Osteoblast (primary cell): ENCODE data around the gene CXCR5. TPM values are rescaled to one million over a fixed set of nuclear protein-coding genes. Genes with fewer than 3 reads are reported as not detected.

Source experiments
- DNase-seq: peaks from one replicate; pipeline ENCODE4 v3.0.0; 2011; ENCODE audit warnings: low spot score, mixed read lengths; ENCODE audit not compliant: insufficient read length; ENCODE audit errors: missing footprints
- H2AFZ ChIP-seq: 2 replicates; pipeline ENCODE4 v1.6.0; 2011; ENCODE audit warnings: mild to moderate bottlenecking, low read length
- H3K27ac ChIP-seq: 2 replicates; pipeline ENCODE4 v1.5.1; 2011; ENCODE audit warnings: mild to moderate bottlenecking, low read depth, low read length, moderate library complexity
- H3K27me3 ChIP-seq: 2 replicates; pipeline ENCODE4 v1.6.0; 2012; ENCODE audit warnings: mild to moderate bottlenecking, control low read depth, inconsistent platforms, low read length, moderate library complexity; ENCODE audit not compliant: insufficient read depth
- H3K36me3 ChIP-seq: 2 replicates; pipeline ENCODE4 v1.5.1; 2011; ENCODE audit warnings: mild to moderate bottlenecking, low read length, control low read depth, moderate library complexity; ENCODE audit not compliant: insufficient read depth
- H3K4me1 ChIP-seq: 2 replicates; pipeline ENCODE4 v1.5.1; 2011; ENCODE audit warnings: mild to moderate bottlenecking, low read length, control low read depth, moderate library complexity; ENCODE audit not compliant: insufficient read depth
- H3K4me2 ChIP-seq: 2 replicates; pipeline ENCODE4 v1.6.0; 2011; ENCODE audit warnings: mild to moderate bottlenecking, low read length; ENCODE audit not compliant: insufficient read depth
- H3K4me3 ChIP-seq: fragments of 200-600 bp; sonication (generic); 3 replicates; pipeline ENCODE4 v1.5.1; 2012; ENCODE audit warnings: mild to moderate bottlenecking, low read length, inconsistent platforms; ENCODE audit not compliant: insufficient read depth
- H3K79me2 ChIP-seq: 2 replicates; pipeline ENCODE4 v1.6.0; 2012; ENCODE audit warnings: mild to moderate bottlenecking, low read length, control low read depth, inconsistent platforms; ENCODE audit not compliant: insufficient read depth
- H3K9me3 ChIP-seq: 2 replicates; pipeline ENCODE4 v1.5.1; 2011; ENCODE audit warnings: low read depth, low read length, control low read depth
- H4K20me1 ChIP-seq: 2 replicates; pipeline ENCODE4 v1.6.0; 2012; ENCODE audit warnings: mild to moderate bottlenecking, low read length, control low read depth; ENCODE audit not compliant: insufficient read depth
- total RNA-seq: library from RNA; depleted of rRNA; stranded (reverse); fragments of >200 nt; gene quantifications from 2 replicates; pipeline ENCODE4 v1.2.3, GENCODE V29; 2012
- TF ChIP-seq, protein P1 (sequence below): IDR thresholded peaks from 2 replicates; pipeline ENCODE4 v1.5.1; 2011; ENCODE audit warnings: mild to moderate bottlenecking, low read depth, low read length, moderate library complexity; ENCODE audit errors: extremely low read depth

CXCR5 gene
- total RNA-seq, 1 donor = not detected

- H3K9me3 ChIP-seq = no peaks in the 10 kb centered on the region
- no peak overlapping the region for H3K4me2 ChIP-seq
- H3K36me3 ChIP-seq = no peaks in the 10 kb centered on the region
- H3K79me2 ChIP-seq = no peaks in the 10 kb centered on the region
- peaks cover 8% of the 10 kb centered on the region for H3K27me3 ChIP-seq
- peak overlapping the region; percentile 50 for H2AFZ ChIP-seq
- H3K4me1 ChIP-seq = peaks cover 11% of the 10 kb centered on the region
- no peak overlapping the region for H3K27ac ChIP-seq
- H4K20me1 ChIP-seq = no peaks in the 10 kb centered on the region
- TF ChIP-seq, protein P1, sequence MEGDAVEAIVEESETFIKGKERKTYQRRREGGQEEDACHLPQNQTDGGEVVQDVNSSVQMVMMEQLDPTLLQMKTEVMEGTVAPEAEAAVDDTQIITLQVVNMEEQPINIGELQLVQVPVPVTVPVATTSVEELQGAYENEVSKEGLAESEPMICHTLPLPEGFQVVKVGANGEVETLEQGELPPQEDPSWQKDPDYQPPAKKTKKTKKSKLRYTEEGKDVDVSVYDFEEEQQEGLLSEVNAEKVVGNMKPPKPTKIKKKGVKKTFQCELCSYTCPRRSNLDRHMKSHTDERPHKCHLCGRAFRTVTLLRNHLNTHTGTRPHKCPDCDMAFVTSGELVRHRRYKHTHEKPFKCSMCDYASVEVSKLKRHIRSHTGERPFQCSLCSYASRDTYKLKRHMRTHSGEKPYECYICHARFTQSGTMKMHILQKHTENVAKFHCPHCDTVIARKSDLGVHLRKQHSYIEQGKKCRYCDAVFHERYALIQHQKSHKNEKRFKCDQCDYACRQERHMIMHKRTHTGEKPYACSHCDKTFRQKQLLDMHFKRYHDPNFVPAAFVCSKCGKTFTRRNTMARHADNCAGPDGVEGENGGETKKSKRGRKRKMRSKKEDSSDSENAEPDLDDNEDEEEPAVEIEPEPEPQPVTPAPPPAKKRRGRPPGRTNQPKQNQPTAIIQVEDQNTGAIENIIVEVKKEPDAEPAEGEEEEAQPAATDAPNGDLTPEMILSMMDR = no peak
- no peak overlapping the region for H3K4me3 ChIP-seq
- peak; percentile 71 for DNase-seq
Observed at GRCh38 chr11:118933486-118933885, 49.8 kb downstream of the CXCR5 start.

GRCh38 chr11:118935376-118935775 lies 51.7 kb downstream of the CXCR5 start:
- no peaks in the 10 kb centered on the region for H3K9me3 ChIP-seq
- H4K20me1 ChIP-seq = peaks cover 4% of the 10 kb centered on the region
- H3K79me2 ChIP-seq = no peaks in the 10 kb centered on the region
- no peak overlapping the region for H3K4me2 ChIP-seq
- no peak for DNase-seq
- H3K36me3 ChIP-seq = no peaks in the 10 kb centered on the region
- TF ChIP-seq, protein P1 = no peak
- H3K27me3 ChIP-seq = peaks cover 8% of the 10 kb centered on the region
- H2AFZ ChIP-seq = no peak overlapping the region
- no peak overlapping the region for H3K4me3 ChIP-seq
- H3K4me1 ChIP-seq = peaks cover 7% of the 10 kb centered on the region
- no peak overlapping the region for H3K27ac ChIP-seq

DNA sequence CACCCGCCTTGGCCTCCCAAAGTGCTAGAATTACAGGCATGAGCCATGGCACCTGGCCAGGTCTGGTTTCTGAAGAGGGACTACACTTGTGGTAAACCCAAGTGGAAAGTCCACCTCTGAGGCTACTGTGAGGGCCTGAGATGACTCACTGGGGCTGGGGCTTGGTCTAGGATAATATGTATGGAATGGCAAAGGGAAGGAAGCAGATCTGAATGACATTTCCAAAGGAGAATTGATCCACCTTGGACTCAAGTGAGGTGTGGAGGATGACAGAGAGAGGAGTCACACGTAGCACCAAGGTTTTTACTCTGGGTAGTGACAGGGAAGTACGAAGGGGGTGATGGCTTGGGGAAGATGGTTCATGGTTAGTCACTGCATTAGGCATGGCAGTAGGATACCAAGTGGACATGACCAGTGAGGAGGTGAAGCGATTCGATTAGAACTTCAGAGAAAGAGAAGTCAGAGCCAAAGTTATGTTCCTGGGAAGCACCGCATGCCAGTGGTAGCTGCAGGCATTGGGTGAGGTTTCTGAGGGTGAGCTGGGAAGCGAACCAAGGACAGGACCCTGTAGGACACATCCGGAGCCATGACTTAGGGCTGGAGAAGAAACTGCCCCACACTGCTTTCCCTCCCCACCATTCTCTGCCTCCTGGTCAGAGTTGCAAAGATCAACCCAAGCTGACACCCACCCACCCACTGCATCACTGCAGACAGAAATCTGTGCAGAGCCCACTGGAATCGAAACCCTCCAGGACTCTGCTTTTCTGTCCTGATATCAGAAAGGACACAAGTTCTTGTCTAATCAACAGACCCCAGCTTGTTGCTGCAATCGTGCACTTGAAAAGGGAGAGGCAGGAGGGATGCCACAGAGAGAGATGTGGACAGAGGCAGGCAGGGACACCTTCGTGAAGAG lies 55.1 kb downstream of the CXCR5 start:
- H3K4me3 ChIP-seq = no peak overlapping the region
- no peaks in the 10 kb centered on the region for H3K36me3 ChIP-seq
- H2AFZ ChIP-seq = no peak overlapping the region
- peaks cover 4% of the 10 kb centered on the region for H3K27me3 ChIP-seq
- DNase-seq = peak; percentile 90
- H3K4me2 ChIP-seq = no peak overlapping the region
- H3K79me2 ChIP-seq = no peaks in the 10 kb centered on the region
- TF ChIP-seq, protein P1 = no peak
- no peaks in the 10 kb centered on the region for H3K9me3 ChIP-seq
- no peak overlapping the region for H3K27ac ChIP-seq
- peaks cover 4% of the 10 kb centered on the region for H4K20me1 ChIP-seq
- peaks cover 5% of the 10 kb centered on the region for H3K4me1 ChIP-seq

DNA sequence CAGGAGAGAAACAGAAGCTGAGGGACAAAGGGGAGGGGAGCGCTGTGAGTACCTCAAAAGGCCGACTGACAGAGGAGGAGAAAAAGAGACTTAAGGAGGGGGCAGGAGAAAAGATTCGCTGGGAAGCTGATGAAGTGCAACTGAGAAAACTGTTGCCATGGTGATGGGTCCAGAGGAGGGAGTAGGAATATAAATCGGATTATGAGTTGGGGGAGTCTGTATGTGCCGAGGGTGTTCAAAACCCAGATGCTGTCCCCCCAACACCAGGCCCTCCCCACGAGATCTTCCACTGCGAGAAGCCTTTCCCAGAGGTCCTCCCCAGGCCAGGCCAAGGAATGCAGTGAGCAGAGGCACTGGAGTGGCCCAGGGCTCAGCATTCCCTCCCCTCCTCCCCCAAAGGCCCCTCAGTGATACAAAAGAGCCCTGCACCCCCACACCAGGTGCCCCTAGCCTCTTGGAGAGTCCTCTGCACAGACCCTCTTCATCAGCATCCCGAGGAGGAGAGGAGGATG lies 55.8 kb downstream of the CXCR5 start:
- Histone ChIP-seq H3K27ac (no peak overlapping the region), H3K79me2 (no peaks in the 10 kb centered on the region), H2AFZ (no peak overlapping the region), H3K4me3 (no peak overlapping the region), H3K27me3 (peaks cover 4% of the 10 kb centered on the region), H3K9me3 (no peaks in the 10 kb centered on the region), H3K36me3 (no peaks in the 10 kb centered on the region), H3K4me1 (peaks cover 5% of the 10 kb centered on the region), H4K20me1 (peaks cover 4% of the 10 kb centered on the region), H3K4me2 (no peak overlapping the region)
- TF ChIP-seq, protein P1 = no peak
- DNase-seq = peak; percentile 45
